K562 (cell line): Measurements from ENCODE around the gene FMN1. TPM values are rescaled to one million over a fixed set of nuclear protein-coding genes. Genes with fewer than 3 reads are reported as not detected.

Experiments
- ATAC-seq: fragments of 200-7000 bp; cut with Tn5 transposase; 3 replicates; pipeline ENCODE4 v1.9.1; 2020; ENCODE audit warnings: moderate library complexity
- BruUV-seq: library from RNA; stranded (reverse); fragments of 400-500 nt; replicated peaks from 2 replicates; lab custom pipeline; 2021; lab: Mats Ljungman, UMichigan
- CTCF ChIA-PET: fragments of 300-600 bp; formaldehyde crosslinking; extraction: SDS; loops from one replicate; lab custom pipeline; 2021; ENCODE audit warnings: low intra/inter-chr PET ratio; lab: Yijun Ruan, JAX
- POLR2A ChIA-PET: fragments of 300-600, 350-650 bp; sonication (Branson Sonifier 250); formaldehyde crosslinking; extraction: SDS; loops from one replicate; lab custom pipeline; 2021; ENCODE audit warnings: antibody characterized with exemption, inconsistent platforms; lab: Yijun Ruan, JAX
- DNase-seq, 4 experiments: peaks; one replicate each; pipeline versions ENCODE4 v3.0.0 to v3.0.0-alpha.2; 2011 to 2018; ENCODE audit warnings: low spot score in 3 of 4, mixed read lengths in 3 of 4; ENCODE audit errors: extremely low read depth in 1 of 4
- FAIRE-seq: peaks from 2 replicates; lab custom pipeline; 2011; peaks lifted over from hg19 to GRCh38; lab: Jason Lieb, UNC
- H2AFZ ChIP-seq: 2 replicates; pipeline ENCODE4 v1.6.0; 2011; ENCODE audit warnings: low read depth, low read length, control low read depth, inconsistent platforms
- H3K27ac ChIP-seq: fragments of 200-600 bp; 3 replicates; pipeline ENCODE4 v1.8.0; 2011; ENCODE audit warnings: low read depth, mild to moderate bottlenecking, control low read depth, inconsistent platforms, low read length, moderate library complexity, mixed read lengths; ENCODE audit errors: extremely low read depth
- H3K27me3 ChIP-seq, 2 experiments: fragments of 300-600 bp in 1 of 2; 2 replicates in 1 of 2; 3 replicates in 1 of 2; pipeline versions ENCODE4 v1.6.0 to v1.8.0; 2011; ENCODE audit warnings: inconsistent platforms in 2 of 2, low read length in 2 of 2, mild to moderate bottlenecking in 1 of 2, mixed read lengths in 1 of 2, moderate library complexity in 1 of 2; ENCODE audit not compliant: control insufficient read depth in 2 of 2, insufficient read depth in 2 of 2
- H3K36me3 ChIP-seq: fragments of 300-600 bp; 3 replicates; pipeline ENCODE4 v1.8.0; 2011; ENCODE audit warnings: mild to moderate bottlenecking, low read length, inconsistent platforms; ENCODE audit not compliant: control insufficient read depth, insufficient read depth
- H3K4me1 ChIP-seq, 2 experiments: fragments of 200-600 bp in 1 of 2; replicated peaks in 1 of 2; 2 replicates in 1 of 2; 3 replicates in 1 of 2; pipeline versions ENCODE4 v1.5.1 to v1.8.0; 2011; ENCODE audit warnings: inconsistent platforms in 2 of 2, low read length in 2 of 2, mild to moderate bottlenecking in 1 of 2, mixed read lengths in 1 of 2, moderate library complexity in 1 of 2; ENCODE audit not compliant: control insufficient read depth in 2 of 2, insufficient read depth in 2 of 2
- H3K4me2 ChIP-seq: 2 replicates; pipeline ENCODE4 v1.6.1; 2011; ENCODE audit warnings: low read length, control low read depth, inconsistent platforms, mixed read lengths; ENCODE audit not compliant: insufficient read depth
- H3K4me3 ChIP-seq: fragments of 200-600 bp; sonication (generic), shearing (Covaris generic); 2 replicates; pipeline ENCODE4 v1.5.1; 2016; ENCODE audit warnings: control low read depth, inconsistent platforms
- H3K79me2 ChIP-seq: fragments of 200-600 bp; 3 replicates; pipeline ENCODE4 v1.8.0; 2011; ENCODE audit warnings: low read length, inconsistent platforms; ENCODE audit not compliant: control insufficient read depth, insufficient read depth
- H3K9ac ChIP-seq, 2 experiments: 2 replicates each; pipeline versions ENCODE4 v1.6.0 to v1.6.1; 2011; ENCODE audit warnings: low read depth in 2 of 2, low read length in 2 of 2, control low read depth in 1 of 2, inconsistent platforms in 1 of 2, mild to moderate bottlenecking in 1 of 2, mixed read lengths in 1 of 2; ENCODE audit not compliant: insufficient read depth in 1 of 2
- H3K9me1 ChIP-seq: one replicate; pipeline ENCODE4 v1.6.0; 2011; ENCODE audit warnings: inconsistent platforms, mild to moderate bottlenecking, low read length, moderate library complexity; ENCODE audit not compliant: control insufficient read depth, insufficient read depth
- H3K9me3 ChIP-seq: replicated peaks from 2 replicates; pipeline ENCODE4 v1.5.1; 2011; ENCODE audit warnings: low read depth, low read length, inconsistent platforms; ENCODE audit not compliant: control insufficient read depth, insufficient read depth
- H4K20me1 ChIP-seq: replicated peaks from 2 replicates; pipeline ENCODE4 v1.6.1; 2011; ENCODE audit warnings: low read length, inconsistent platforms, mixed read lengths; ENCODE audit not compliant: control insufficient read depth, insufficient read depth
- NCOA2 ChIP-seq, 2 experiments: fragments of 450-650 bp; IDR thresholded peaks; 2 replicates each; pipeline ENCODE4 v1.6.1; 2018; ENCODE audit warnings: mild to moderate bottlenecking in 2 of 2, moderate library complexity in 1 of 2; ENCODE audit not compliant: partially characterized antibody in 2 of 2
- POLR2AphosphoS2 ChIP-seq: IDR thresholded peaks from 2 replicates; pipeline ENCODE4 v1.6.1; 2012; ENCODE audit warnings: low read length, improper control_type of control experiment
- PTTG1 ChIP-seq: fragments of 450-650 bp; IDR thresholded peaks from 2 replicates; pipeline ENCODE4 v1.6.1; 2016; ENCODE audit warnings: low read depth, mild to moderate bottlenecking, missing genetic modification characterization, missing compliant biosample characterization
- RBM25 ChIP-seq: fragments of 200-400 bp; formaldehyde crosslinking; IDR thresholded peaks from 2 replicates; pipeline ENCODE4 v1.6.1; 2018; ENCODE audit warnings: low read length, low read depth, moderate library complexity; ENCODE audit not compliant: severe bottlenecking
- STAT6 ChIP-seq: sonication (generic); formaldehyde crosslinking; IDR thresholded peaks from 2 replicates; pipeline ENCODE4 v1.8.1; 2023; ENCODE audit warnings: mild to moderate bottlenecking, missing genetic modification reagents
- ZFP30 ChIP-seq: fragments of 250-450 bp; sonication (Bioruptor Pico); IDR thresholded peaks from 2 replicates; pipeline ENCODE4 v1.8.0; 2022; ENCODE audit warnings: moderate library complexity, mild to moderate bottlenecking, inconsistent platforms, borderline replicate concordance
- ZNF444 ChIP-seq: fragments of 250-450 bp; sonication (Bioruptor Pico); IDR thresholded peaks from 2 replicates; pipeline ENCODE4 v1.4.0; 2020; ENCODE audit warnings: mild to moderate bottlenecking, moderate library complexity
- ZNF695 ChIP-seq: fragments of 450-650 bp; formaldehyde crosslinking; IDR thresholded peaks from 2 replicates; pipeline ENCODE4 v1.4.0; 2020; ENCODE audit warnings: mild to moderate bottlenecking, moderate library complexity
- WGBS: fragments of 100-300 bp; shearing (Covaris generic); methylation state at CpG from one replicate; pipeline ENCODE4 v1.1.6; 2016; ENCODE audit warnings: low coverage, mixed read lengths; ENCODE audit not compliant: insufficient coverage; ENCODE audit errors: missing lambda C conversion rate; 5-methylcytosine and 5-hydroxymethylcytosine counted together
- in situ Hi-C: fragments of 300-500 bp; cut with MboI; formaldehyde crosslinking; loops from 4 replicates; pipeline ENCODE4 v1.15.0; 2018; ENCODE audit warnings: inconsistent platforms, mixed read lengths
- intact Hi-C: fragments of 100-400 bp; cut with micrococcal nuclease; formaldehyde crosslinking; loops from 2 replicates; pipeline ENCODE4 v1.14.2; 2022
- polyA plus RNA-seq, 8 experiments: library from polyadenylated mRNA; depleted of rRNA in 4 of 8; stranded (reverse) in 5 of 8; unstranded in 3 of 8; fragments of >200 nt; fragmentation: Nextera tagmentation in 2 of 8; fragmentation: Illumina TruSeq in 1 of 8; extraction: Ambion mirVana in 2 of 8; extraction: Trizol in 1 of 8; gene quantifications; 2 replicates each; pipeline versions ENCODE4 v1.2.1 to v1.2.3, GENCODE V29; 2011 to 2014; ENCODE audit warnings: inconsistent platforms in 1 of 8, missing spikeins in 1 of 8
- total RNA-seq, 7 experiments: library from RNA; depleted of rRNA in 6 of 7; stranded (reverse); fragments of >200 nt in 6 of 7; fragmentation: Illumina TruSeq in 2 of 7; extraction: Trizol in 2 of 7; gene quantifications; 2 replicates each; pipeline versions ENCODE4 v1.2.1 to v1.2.3, GENCODE V29; 2011 to 2021; ENCODE audit warnings: low replicate concordance in 1 of 7
- TF ChIP-seq, protein P1 (sequence below): fragments of 250-450 bp; sonication (Bioruptor Pico); IDR thresholded peaks from 2 replicates; pipeline ENCODE4 v1.4.0; 2020; ENCODE audit warnings: mild to moderate bottlenecking, moderate library complexity
- TF ChIP-seq, protein P2 (sequence below): fragments of 250-450 bp; sonication (Bioruptor Pico); IDR thresholded peaks from 2 replicates; pipeline ENCODE4 v1.5.1; 2021; ENCODE audit warnings: mild to moderate bottlenecking
- TF ChIP-seq, protein P3 (sequence below): sonication (generic); formaldehyde crosslinking; IDR thresholded peaks from 2 replicates; pipeline ENCODE4 v1.8.0; 2022; ENCODE audit warnings: mild to moderate bottlenecking, missing genetic modification reagents
- TF ChIP-seq, protein P4 (sequence below): fragments of 250-450 bp; sonication (Bioruptor Pico); IDR thresholded peaks from 2 replicates; pipeline ENCODE4 v1.8.0; 2022; ENCODE audit warnings: moderate library complexity, mild to moderate bottlenecking, inconsistent platforms

The FMN1 gene
- total and polyA plus RNA-seq, 9 of the 15 experiments (the other 6 are each of a cell fraction or from before 2014, with no cell fraction given) = 0.03 to 0.07 (median 0.04) TPM; not detected in 6

DNA sequence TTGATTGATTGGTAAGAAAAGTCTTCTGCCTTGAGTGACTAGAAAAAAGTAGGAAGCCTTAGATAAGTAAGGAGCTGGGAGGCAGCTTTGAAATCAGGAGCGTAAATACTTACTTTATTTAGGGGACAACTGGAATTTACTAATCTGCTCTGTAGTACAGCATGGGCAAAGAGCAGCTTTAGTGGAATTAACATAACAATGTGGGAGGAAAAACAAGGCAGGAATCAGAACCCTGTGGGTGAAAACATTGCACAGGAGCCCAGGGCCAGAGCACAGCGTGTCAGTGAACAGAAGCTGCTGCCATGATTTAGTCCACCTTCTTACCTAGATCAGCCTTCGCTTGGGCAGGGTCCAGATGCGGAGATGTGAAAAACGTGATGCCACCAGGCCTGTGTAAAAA is 14.6 kb downstream of the FMN1 start:
- in situ Hi-C loops = no loop called here
- BruUV-seq = no TSS peak

More for the DNA sequence above, 14.6 kb downstream of the FMN1 start:
- H4K20me1 ChIP-seq = no peaks in the 10 kb centered on the region
- H3K9me1 ChIP-seq = no peaks in the 10 kb centered on the region
- no peak overlapping the region for H3K4me3 ChIP-seq
- no peaks in the 10 kb centered on the region for H3K27me3 ChIP-seq
- intact Hi-C loops = no loop called here
- ATAC-seq (no peak), FAIRE-seq (no peak), DNase-seq (no peak)
- H3K9ac ChIP-seq = no peak overlapping the region
- H3K79me2 ChIP-seq = no peaks in the 10 kb centered on the region
- TF ChIP-seq, protein P1, sequence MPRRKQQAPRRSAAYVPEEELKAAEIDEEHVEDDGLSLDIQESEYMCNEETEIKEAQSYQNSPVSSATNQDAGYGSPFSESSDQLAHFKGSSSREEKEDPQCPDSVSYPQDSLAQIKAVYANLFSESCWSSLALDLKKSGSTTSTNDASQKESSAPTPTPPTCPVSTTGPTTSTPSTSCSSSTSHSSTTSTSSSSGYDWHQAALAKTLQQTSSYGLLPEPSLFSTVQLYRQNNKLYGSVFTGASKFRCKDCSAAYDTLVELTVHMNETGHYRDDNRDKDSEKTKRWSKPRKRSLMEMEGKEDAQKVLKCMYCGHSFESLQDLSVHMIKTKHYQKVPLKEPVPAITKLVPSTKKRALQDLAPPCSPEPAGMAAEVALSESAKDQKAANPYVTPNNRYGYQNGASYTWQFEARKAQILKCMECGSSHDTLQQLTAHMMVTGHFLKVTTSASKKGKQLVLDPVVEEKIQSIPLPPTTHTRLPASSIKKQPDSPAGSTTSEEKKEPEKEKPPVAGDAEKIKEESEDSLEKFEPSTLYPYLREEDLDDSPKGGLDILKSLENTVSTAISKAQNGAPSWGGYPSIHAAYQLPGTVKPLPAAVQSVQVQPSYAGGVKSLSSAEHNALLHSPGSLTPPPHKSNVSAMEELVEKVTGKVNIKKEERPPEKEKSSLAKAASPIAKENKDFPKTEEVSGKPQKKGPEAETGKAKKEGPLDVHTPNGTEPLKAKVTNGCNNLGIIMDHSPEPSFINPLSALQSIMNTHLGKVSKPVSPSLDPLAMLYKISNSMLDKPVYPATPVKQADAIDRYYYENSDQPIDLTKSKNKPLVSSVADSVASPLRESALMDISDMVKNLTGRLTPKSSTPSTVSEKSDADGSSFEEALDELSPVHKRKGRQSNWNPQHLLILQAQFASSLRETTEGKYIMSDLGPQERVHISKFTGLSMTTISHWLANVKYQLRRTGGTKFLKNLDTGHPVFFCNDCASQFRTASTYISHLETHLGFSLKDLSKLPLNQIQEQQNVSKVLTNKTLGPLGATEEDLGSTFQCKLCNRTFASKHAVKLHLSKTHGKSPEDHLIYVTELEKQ (CRISPR knock-in tag) = no peak
- TF ChIP-seq ZNF695 (CRISPR knock-in tag) = no peak
- TF ChIP-seq ZFP30 (CRISPR knock-in tag) = no peak
- no peak for TF ChIP-seq PTTG1 (tag)
- no peak for TF ChIP-seq ZNF444 (CRISPR knock-in tag)
- TF ChIP-seq STAT6 = no peak
- TF ChIP-seq NCOA2 (IDR thresholded peaks at IDR 0.05; ENCODE audit: partially characterized antibody in 2 of 2) = no peak
- no peak for TF ChIP-seq RBM25
- TF ChIP-seq, protein P2, sequence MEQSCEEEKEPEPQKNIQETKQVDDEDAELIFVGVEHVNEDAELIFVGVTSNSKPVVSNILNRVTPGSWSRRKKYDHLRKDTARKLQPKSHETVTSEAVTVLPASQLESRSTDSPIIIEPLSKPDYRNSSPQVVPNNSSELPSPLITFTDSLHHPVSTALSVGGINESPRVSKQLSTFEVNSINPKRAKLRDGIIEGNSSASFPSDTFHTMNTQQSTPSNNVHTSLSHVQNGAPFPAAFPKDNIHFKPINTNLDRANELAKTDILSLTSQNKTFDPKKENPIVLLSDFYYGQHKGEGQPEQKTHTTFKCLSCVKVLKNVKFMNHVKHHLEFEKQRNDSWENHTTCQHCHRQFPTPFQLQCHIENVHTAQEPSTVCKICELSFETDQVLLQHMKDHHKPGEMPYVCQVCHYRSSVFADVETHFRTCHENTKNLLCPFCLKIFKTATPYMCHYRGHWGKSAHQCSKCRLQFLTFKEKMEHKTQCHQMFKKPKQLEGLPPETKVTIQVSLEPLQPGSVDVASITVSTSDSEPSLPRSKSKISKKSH (CRISPR knock-in tag) = no peak
- TF ChIP-seq POLR2AphosphoS2 = no peak
- TF ChIP-seq, protein P3, sequence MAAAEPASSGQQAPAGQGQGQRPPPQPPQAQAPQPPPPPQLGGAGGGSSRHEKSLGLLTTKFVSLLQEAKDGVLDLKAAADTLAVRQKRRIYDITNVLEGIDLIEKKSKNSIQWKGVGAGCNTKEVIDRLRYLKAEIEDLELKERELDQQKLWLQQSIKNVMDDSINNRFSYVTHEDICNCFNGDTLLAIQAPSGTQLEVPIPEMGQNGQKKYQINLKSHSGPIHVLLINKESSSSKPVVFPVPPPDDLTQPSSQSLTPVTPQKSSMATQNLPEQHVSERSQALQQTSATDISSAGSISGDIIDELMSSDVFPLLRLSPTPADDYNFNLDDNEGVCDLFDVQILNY (CRISPR knock-in tag) = no peak
- TF ChIP-seq, protein P4, sequence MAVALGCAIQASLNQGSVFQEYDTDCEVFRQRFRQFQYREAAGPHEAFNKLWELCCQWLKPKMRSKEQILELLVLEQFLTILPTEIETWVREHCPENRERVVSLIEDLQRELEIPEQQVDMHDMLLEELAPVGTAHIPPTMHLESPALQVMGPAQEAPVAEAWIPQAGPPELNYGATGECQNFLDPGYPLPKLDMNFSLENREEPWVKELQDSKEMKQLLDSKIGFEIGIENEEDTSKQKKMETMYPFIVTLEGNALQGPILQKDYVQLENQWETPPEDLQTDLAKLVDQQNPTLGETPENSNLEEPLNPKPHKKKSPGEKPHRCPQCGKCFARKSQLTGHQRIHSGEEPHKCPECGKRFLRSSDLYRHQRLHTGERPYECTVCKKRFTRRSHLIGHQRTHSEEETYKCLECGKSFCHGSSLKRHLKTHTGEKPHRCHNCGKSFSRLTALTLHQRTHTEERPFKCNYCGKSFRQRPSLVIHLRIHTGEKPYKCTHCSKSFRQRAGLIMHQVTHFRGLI = no peak
- H2AFZ ChIP-seq = no peak overlapping the region
- 0% methylated on average over 5 of the region's 5 CpGs for WGBS
- H3K4me1 ChIP-seq = no peaks in the 10 kb centered on the region
- H3K27ac ChIP-seq = no peak overlapping the region
- ChIA-PET CTCF (no interaction called here), POLR2A (no interaction called here)
- H3K36me3 ChIP-seq = no peaks in the 10 kb centered on the region
- no peak overlapping the region for H3K4me2 ChIP-seq
- no peaks in the 10 kb centered on the region for H3K9me3 ChIP-seq
